Astrocyte of the cerebellum (primary cell): ENCODE measurements around the gene GPR35.

Experiments used
- DNase-seq: peaks from one replicate; pipeline ENCODE4 v3.0.0-alpha.2; 2011; ENCODE audit warnings: low read depth
- H3K4me3 ChIP-seq: 2 replicates; pipeline ENCODE4 v1.5.1; 2011; ENCODE audit warnings: mild to moderate bottlenecking, low read depth, low read length, moderate library complexity
- in situ Hi-C: cut with HindIII; loops from 2 replicates; pipeline ENCODE4 v1.10.0; 2017; ENCODE audit warnings: low sequenced_read_pairs
- TF ChIP-seq, protein P1 (sequence below): IDR thresholded peaks from 2 replicates; pipeline ENCODE4 v1.5.1; 2012; ENCODE audit warnings: low read length, low read depth, moderate library complexity, mild to moderate bottlenecking; ENCODE audit errors: missing control alignments

Gene GPR35

DNA sequence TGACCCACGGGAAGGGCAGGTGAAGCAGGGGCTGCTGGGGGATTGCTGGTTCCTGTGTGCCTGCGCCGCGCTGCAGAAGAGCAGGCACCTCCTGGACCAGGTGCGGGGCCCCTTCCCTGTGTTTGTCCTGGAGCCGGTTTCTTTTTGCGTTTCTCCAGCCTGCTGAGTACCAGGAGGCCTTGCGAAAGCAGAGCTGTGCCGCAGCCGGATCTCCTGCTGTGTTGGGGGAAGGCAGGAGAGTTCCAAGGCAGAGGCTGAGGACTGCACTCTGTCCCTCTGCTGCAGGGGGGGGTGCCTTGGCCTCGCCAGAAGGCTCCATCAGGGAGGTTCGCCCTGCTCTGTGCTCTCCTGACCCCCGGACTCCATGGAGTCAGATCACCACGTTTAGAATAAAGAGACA is 35.9 kb upstream of the GPR35 start:
- DNase-seq = no peak
- in situ Hi-C loops = no loop called here
- H3K4me3 ChIP-seq = no peak overlapping the region
- TF ChIP-seq, protein P1, sequence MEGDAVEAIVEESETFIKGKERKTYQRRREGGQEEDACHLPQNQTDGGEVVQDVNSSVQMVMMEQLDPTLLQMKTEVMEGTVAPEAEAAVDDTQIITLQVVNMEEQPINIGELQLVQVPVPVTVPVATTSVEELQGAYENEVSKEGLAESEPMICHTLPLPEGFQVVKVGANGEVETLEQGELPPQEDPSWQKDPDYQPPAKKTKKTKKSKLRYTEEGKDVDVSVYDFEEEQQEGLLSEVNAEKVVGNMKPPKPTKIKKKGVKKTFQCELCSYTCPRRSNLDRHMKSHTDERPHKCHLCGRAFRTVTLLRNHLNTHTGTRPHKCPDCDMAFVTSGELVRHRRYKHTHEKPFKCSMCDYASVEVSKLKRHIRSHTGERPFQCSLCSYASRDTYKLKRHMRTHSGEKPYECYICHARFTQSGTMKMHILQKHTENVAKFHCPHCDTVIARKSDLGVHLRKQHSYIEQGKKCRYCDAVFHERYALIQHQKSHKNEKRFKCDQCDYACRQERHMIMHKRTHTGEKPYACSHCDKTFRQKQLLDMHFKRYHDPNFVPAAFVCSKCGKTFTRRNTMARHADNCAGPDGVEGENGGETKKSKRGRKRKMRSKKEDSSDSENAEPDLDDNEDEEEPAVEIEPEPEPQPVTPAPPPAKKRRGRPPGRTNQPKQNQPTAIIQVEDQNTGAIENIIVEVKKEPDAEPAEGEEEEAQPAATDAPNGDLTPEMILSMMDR = no peak

DNA sequence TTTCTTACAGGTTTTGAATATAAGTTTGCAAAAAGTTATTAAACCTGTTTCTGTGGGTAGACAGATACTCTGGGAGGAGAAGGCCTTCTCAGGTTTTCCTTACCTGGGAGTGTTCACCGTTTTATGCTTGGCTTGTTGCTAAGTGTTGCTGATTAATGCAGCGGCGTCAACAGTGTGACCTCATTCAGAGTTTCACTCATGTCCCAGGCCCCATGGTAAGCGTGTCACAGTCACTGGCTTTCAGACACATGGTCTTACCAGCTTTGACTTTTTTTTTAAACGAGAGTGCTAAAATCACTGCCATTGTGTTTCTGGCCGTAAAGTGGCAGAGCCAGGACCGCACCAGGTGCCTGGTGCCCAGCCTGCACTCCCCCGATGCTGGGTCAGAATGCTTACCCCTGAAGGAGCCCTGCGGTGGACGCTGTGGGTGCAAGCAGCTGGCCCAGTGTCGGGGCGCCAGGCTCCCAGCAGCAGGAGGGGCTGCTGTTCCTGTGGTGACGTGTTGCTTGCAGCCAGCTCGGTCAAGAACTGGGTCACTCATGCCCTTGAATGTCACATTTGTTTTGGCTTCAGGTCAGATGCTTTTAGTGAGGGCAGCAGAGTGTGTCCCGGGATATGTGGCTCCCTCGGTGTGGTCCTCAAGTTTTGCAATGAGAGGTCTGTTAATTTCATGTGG is 35.3 kb upstream of the GPR35 start:
- no peak overlapping the region for H3K4me3 ChIP-seq
- no peak for DNase-seq
- in situ Hi-C loops = no loop called here
- TF ChIP-seq, protein P1 = no peak

DNA sequence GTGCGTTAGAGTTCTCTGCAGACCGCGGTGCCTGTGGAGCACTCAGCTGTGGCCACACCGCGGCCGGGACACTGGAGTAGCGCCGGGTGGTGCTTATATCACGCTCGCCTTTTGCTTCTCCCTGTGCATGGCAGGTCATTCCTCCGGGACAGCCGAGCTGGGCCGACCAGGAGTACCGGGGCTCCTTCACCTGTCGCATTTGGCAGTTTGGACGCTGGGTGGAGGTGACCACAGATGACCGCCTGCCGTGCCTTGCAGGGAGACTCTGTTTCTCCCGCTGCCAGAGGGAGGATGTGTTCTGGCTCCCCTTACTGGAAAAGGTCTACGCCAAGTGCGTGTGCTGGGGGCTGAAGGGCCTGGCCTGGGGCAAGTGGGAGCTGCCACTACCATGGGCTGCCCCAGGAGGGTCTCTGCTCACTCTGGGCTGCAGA is 34.6 kb upstream of the GPR35 start:
- H3K4me3 ChIP-seq = no peak overlapping the region
- in situ Hi-C loops = no loop called here
- DNase-seq = no peak
- TF ChIP-seq, protein P1 = no peak

DNA sequence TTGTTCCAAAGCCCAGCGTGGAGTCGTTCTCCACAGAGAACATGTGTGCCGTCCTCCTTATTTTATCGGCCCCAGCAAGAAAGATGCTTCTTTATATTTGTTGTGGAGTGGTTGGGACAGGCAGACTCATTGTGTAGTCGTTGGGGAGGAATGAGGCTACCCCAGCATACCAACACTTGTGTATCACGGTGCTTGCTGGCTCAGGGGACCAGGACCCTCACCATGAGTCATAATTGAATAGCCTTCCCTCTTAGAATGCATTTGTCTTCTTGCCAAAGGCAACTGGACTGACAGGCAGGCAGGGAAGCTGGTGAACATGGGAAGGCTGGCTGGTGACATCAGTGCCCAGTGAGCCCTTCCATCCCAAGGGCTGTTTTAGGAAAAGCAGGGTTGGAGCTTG is 34.1 kb upstream of the GPR35 start:
- TF ChIP-seq, protein P1 = no peak
- in situ Hi-C loops = no loop called here
- H3K4me3 ChIP-seq = no peak overlapping the region
- DNase-seq = no peak

DNA sequence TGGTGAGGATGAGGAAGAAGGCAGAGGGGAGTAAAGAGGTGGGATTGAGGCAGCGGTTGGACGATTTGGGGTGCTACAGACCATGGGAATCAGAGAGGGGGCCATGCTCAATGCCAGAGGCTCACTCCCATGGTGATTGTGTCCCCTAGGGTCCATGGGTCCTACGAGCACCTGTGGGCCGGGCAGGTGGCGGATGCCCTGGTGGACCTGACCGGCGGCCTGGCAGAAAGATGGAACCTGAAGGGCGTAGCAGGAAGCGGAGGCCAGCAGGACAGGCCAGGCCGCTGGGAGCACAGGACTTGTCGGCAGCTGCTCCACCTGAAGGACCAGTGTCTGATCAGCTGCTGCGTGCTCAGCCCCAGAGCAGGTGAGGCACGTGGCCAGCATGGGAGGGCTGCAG is 33.5 kb upstream of the GPR35 start:
- H3K4me3 ChIP-seq = no peak overlapping the region
- in situ Hi-C loops = no loop called here
- TF ChIP-seq, protein P1 = no peak
- no peak for DNase-seq

DNA sequence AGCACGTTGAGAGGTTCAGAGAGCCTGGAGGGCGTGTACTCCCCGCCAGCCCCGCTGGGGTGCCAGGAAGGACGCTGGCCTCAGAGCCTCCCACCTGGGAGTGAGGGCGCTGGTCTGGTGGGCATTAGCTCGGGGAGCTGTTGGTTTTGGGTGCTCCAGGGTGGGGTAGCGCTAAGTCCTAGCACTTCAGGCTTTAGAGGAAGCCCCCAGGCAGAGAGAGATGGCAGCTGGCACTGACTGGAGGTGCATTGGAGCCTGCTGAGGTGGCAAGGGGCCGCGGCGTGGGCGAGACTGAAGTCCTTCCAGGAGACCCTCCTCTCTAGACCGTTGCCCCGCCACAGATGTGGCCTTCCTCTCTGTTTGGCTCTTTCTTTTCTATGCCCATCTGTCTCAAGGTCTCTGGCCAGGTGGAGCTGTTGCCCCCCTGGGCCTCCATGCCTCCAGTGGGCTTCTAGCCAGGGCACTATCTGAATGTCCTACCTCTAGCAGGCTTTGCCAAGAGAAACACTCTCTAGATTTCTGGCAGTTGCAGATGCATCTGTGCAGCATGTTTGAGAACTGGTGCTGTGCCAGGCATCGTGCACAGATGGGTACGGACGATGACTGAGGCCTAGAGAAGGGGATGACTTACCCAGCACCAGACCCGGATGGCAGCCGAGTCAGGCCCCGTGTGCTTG is 32.1 kb upstream of the GPR35 start:
- DNase-seq = no peak
- TF ChIP-seq, protein P1 = no peak
- H3K4me3 ChIP-seq = no peak overlapping the region
- in situ Hi-C loops = no loop called here
